Stimulated activated CD8-positive, alpha-beta memory T cell treated with anti-CD3 and anti-CD28 coated beads, Interleukin-4, amount 100 ng/mL, for 48 hours (primary cell): ENCODE results near the gene LYRM2.
"Not testable (repeated sequence)": the region's sequence is repeated elsewhere in the genome, so short reads cannot be mapped to it uniquely, and the experiment has no call there.

Experiments
- DNase-seq: peaks from one replicate; pipeline ENCODE4 v3.0.0-alpha.2; 2020

The LYRM2 gene

GRCh38 chr6:89644864-89645263 is 6.3 kb upstream of the LYRM2 start:
- DNase-seq, result no peak

- no peak for DNase-seq
Measured at GRCh38 chr6:89643406-89643805, 4.9 kb upstream of the LYRM2 start.

- no peak for DNase-seq
Measured at GRCh38 chr6:89642956-89643355, 4.4 kb upstream of the LYRM2 start.

- not testable (repeated sequence) for DNase-seq
Measured at GRCh38 chr6:89641581-89641980, 3.0 kb upstream of the LYRM2 start.

- no peak for DNase-seq
Measured at GRCh38 chr6:89640804-89641203, 2.3 kb upstream of the LYRM2 start.

- peak; percentile 30 for DNase-seq
Measured at GRCh38 chr6:89637960-89638319, 607 bp downstream of the LYRM2 start.

- not testable (repeated sequence) for DNase-seq
Measured at GRCh38 chr6:89636412-89636811, 2.1 kb downstream of the LYRM2 start.

GRCh38 chr6:89630488-89630887 is 8.1 kb downstream of the LYRM2 start:
- no peak for DNase-seq

GRCh38 chr6:89623749-89624148 is 14.8 kb downstream of the LYRM2 start:
- no peak for DNase-seq

- no peak for DNase-seq
Measured at GRCh38 chr6:89619567-89619966, 19.0 kb downstream of the LYRM2 start.

- no peak for DNase-seq
Measured at GRCh38 chr6:89618026-89618425, 20.5 kb downstream of the LYRM2 start.

GRCh38 chr6:89616531-89616930 is 22.0 kb downstream of the LYRM2 start:
- no peak for DNase-seq

GRCh38 chr6:89615882-89616281 is 22.7 kb downstream of the LYRM2 start:
- no peak for DNase-seq

- DNase-seq, result no peak
Measured at GRCh38 chr6:89613790-89614189, 24.8 kb downstream of the LYRM2 start.

- no peak for DNase-seq
Measured at GRCh38 chr6:89612121-89612520, 26.4 kb downstream of the LYRM2 start.

- no peak for DNase-seq
Measured at GRCh38 chr6:89611666-89612065, 26.9 kb downstream of the LYRM2 start.

GRCh38 chr6:89610149-89610642 is 28.4 kb downstream of the LYRM2 start:
- peak; percentile 92 for DNase-seq

GRCh38 chr6:89605861-89606260 is 32.7 kb downstream of the LYRM2 start:
- DNase-seq, result no peak

GRCh38 chr6:89604653-89605052 is 33.9 kb downstream of the LYRM2 start:
- no peak for DNase-seq

GRCh38 chr6:89602166-89602565 is 36.4 kb downstream of the LYRM2 start:
- no peak for DNase-seq

- no peak for DNase-seq
Measured at GRCh38 chr6:89599727-89600126, 38.8 kb downstream of the LYRM2 start.

- no peak for DNase-seq
Measured at GRCh38 chr6:89597988-89598387, 40.6 kb downstream of the LYRM2 start.

GRCh38 chr6:89597372-89597771 is 41.2 kb downstream of the LYRM2 start:
- DNase-seq, result no peak

- DNase-seq, result no peak
Measured at GRCh38 chr6:89596484-89596883, 42.1 kb downstream of the LYRM2 start.

- no peak for DNase-seq
Measured at GRCh38 chr6:89596056-89596455, 42.5 kb downstream of the LYRM2 start.

GRCh38 chr6:89591745-89592144 is 46.8 kb downstream of the LYRM2 start:
- DNase-seq, result no peak
